ENCODE results near the gene TMEM252. TPM values are rescaled to one million over a fixed set of nuclear protein-coding genes. Genes with fewer than 3 reads are reported as not detected.

The TMEM252 gene
- polyA plus RNA-seq, 2 of the 4 experiments (the other 2 are of a cell fraction) = not detected

- TF ChIP-seq REST (IDR thresholded peaks at IDR 0.05) (no peak), HOXA7 (CRISPR knock-in tag; IDR thresholded peaks at IDR 0.05) (no peak)
Measured at GRCh38 chr9:68509689-68510088, 31.0 kb downstream of the TMEM252 start (continued).

GRCh38 chr9:68508547-68508946 lies 32.1 kb downstream of the TMEM252 start:
- Histone ChIP-seq H3K4me3 (no peak overlapping the region), H3K4me1 (no peaks in the 10 kb centered on the region), H3K4me2 (no peak overlapping the region), H3K27ac (no peak overlapping the region), H3K9me3 (no peaks in the 10 kb centered on the region)
- DNase-seq (ENCODE audit: low read depth in 1 of 2, low spot score in 1 of 2) = no peak
- no peak for ATAC-seq
- no peak for FAIRE-seq
- ChIA-PET CTCF (interaction anchor here (1.6 to 1.9 kb wide), 2 partner anchors 10 to 34 kb away, joined by 5 to 6 read pairs; no protein-coding TSS in a partner anchor), POLR2A (no interaction called here)
- no peak for TF ChIP-seq SMC3 (IDR thresholded peaks at IDR 0.05)
- no peak for TF ChIP-seq CHD4 (IDR thresholded peaks at IDR 0.05; ENCODE audit: borderline replicate concordance)
- no peak for TF ChIP-seq NR3C1 (IDR thresholded peaks at IDR 0.05)
- no peak for TF ChIP-seq CEBPB (IDR thresholded peaks at IDR 0.05)
- TF ChIP-seq MAX (IDR thresholded peaks at IDR 0.05) = no peak
- no peak for TF ChIP-seq HMGXB4 (CRISPR knock-in tag; IDR thresholded peaks at IDR 0.05; ENCODE audit: borderline replicate concordance)
- TF ChIP-seq TP53 (CRISPR knock-in tag; IDR thresholded peaks at IDR 0.05) = no peak
- TF ChIP-seq, protein P1, sequence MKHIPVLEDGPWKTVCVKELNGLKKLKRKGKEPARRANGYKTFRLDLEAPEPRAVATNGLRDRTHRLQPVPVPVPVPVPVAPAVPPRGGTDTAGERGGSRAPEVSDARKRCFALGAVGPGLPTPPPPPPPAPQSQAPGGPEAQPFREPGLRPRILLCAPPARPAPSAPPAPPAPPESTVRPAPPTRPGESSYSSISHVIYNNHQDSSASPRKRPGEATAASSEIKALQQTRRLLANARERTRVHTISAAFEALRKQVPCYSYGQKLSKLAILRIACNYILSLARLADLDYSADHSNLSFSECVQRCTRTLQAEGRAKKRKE (CRISPR knock-in tag; IDR thresholded peaks at IDR 0.05; ENCODE audit: low read depth) = no peak
- no peak for TF ChIP-seq ZSCAN20 (CRISPR knock-in tag; IDR thresholded peaks at IDR 0.05)
- TF ChIP-seq NPAS2 (CRISPR knock-in tag; IDR thresholded peaks at IDR 0.05; ENCODE audit: borderline replicate concordance) = no peak
- no peak for TF ChIP-seq REST (IDR thresholded peaks at IDR 0.05)
- no peak for TF ChIP-seq KDM5A (IDR thresholded peaks at IDR 0.05)
- TF ChIP-seq CBX8 (IDR thresholded peaks at IDR 0.05) = no peak
- no peak for TF ChIP-seq RCOR1 (IDR thresholded peaks at IDR 0.05; ENCODE audit: low read depth, low read length)
- no peak for TF ChIP-seq MAFK (IDR thresholded peaks at IDR 0.05; ENCODE audit: partially characterized antibody)
- TF ChIP-seq HEYL (CRISPR knock-in tag; IDR thresholded peaks at IDR 0.05) = no peak
- WGBS (ENCODE audit: missing lambda C conversion rate) = 48% methylated on average over 2 of the region's 2 CpGs
